Measurements from ENCODE around the gene NRG3. TPM values are rescaled to one million over a fixed set of nuclear protein-coding genes. Genes with fewer than 3 reads are reported as not detected.

NRG3 gene
- total RNA-seq, 1 experiment from 2014 or later, result not detected

DNA sequence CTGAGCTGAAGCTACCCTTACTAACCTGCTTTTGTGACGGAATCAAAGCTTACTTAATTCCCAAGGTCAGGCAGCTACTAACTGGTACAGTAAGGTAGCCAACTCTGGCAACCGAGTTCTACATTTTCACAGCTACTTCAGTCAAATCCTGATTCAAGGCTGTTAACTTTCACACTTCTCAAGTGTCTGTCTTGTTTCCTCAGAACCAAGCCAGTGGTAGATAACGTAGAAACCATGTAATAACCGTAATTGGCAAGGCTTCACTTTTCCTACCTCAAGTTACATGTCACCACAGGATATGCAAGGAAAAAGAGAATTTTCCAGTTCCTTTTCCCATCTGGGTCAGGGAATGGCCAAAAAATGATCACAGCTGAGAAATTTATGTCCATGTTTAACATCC is 746.7 kb downstream of the NRG3 start (continued):
- TF ChIP-seq POLR2A (IDR thresholded peaks at IDR 0.05; ENCODE audit: borderline replicate concordance, extremely low read depth, insufficient read depth, insufficient read length) (no peak), EZH2 (IDR thresholded peaks at IDR 0.05) (no peak)

- H4K20me1 ChIP-seq (ENCODE audit: insufficient read depth), result no peaks in the 10 kb centered on the region
- H3K9me3 ChIP-seq (ENCODE audit: control insufficient read depth in 1 of 2, insufficient read depth in 1 of 2, low read depth in 1 of 2, low read length in 2 of 2), result peaks cover 3 to 24% of the 10 kb centered on the region in 2 experiments; a peak in 2 of 4 replicates
- no peak overlapping the region for H2AFZ ChIP-seq (ENCODE audit: low read depth, low read length, poor library complexity, severe bottlenecking)
- CTCF ChIA-PET, result no interaction called here
- H3K27me3 ChIP-seq (ENCODE audit: insufficient read depth, low read length), result no peaks in the 10 kb centered on the region
- no peak for DNase-seq (ENCODE audit: low read depth, low spot score)
- H3K4me3 ChIP-seq (replicated peaks in 1 of 2; ENCODE audit: low read depth in 1 of 2, low read length in 2 of 2), result no peak overlapping the region
- H3K27ac ChIP-seq (ENCODE audit: low read depth, low read length), result no peak overlapping the region
- no peak for ATAC-seq
- no peak overlapping the region for H3K9ac ChIP-seq (ENCODE audit: low read length)
- POLR2A ChIA-PET, result no interaction called here
- no peaks in the 10 kb centered on the region for H3K36me3 ChIP-seq (ENCODE audit: control insufficient read depth in 1 of 2, insufficient read depth in 2 of 2, low read length in 2 of 2)
- no TSS peak for BruUV-seq (replicated peaks)
- H3K4me1 ChIP-seq (ENCODE audit: control insufficient read depth in 1 of 2, insufficient read depth in 2 of 2, low read length in 2 of 2), result no peaks in the 10 kb centered on the region
- intact Hi-C loops (cut with micrococcal nuclease), result no loop called here
- no peaks in the 10 kb centered on the region for H3K79me2 ChIP-seq (ENCODE audit: insufficient read depth, low read length)
- RAD21 ChIA-PET (ENCODE audit: low non-redundant PET in 1 of 2, low total read pairs in 2 of 2, uncharacterized antibody in 2 of 2, unreplicated experiment in 2 of 2), result no interaction called here
- H3K4me2 ChIP-seq (ENCODE audit: low read length), result no peak overlapping the region
- no peak for TF ChIP-seq POLR2A (IDR thresholded peaks at IDR 0.05; ENCODE audit: borderline replicate concordance, extremely low read depth, insufficient read depth, insufficient read length)
- TF ChIP-seq ZFX (IDR thresholded peaks at IDR 0.05), result no peak; the same call in 1 of the 2 replicates
- no peak for TF ChIP-seq JUND (IDR thresholded peaks at IDR 0.05)
- no peak for TF ChIP-seq RAD21 (IDR thresholded peaks at IDR 0.05; ENCODE audit: low read depth)
- TF ChIP-seq ZNF274 (IDR thresholded peaks at IDR 0.05; ENCODE audit: low read depth, low read length), result no peak
- no peak for TF ChIP-seq SRF (IDR thresholded peaks at IDR 0.05; ENCODE audit: low read depth)
- no peak for TF ChIP-seq SIN3A (IDR thresholded peaks at IDR 0.05; ENCODE audit: low read depth)
- TF ChIP-seq EGR1 (IDR thresholded peaks at IDR 0.05; ENCODE audit: low read depth), result no peak
- no peak for TF ChIP-seq CBX3 (IDR thresholded peaks at IDR 0.05; ENCODE audit: low read depth)
- no peak for TF ChIP-seq CEBPB (IDR thresholded peaks at IDR 0.05; ENCODE audit: low read depth)
- H3K9me2 ChIP-seq (ENCODE audit: insufficient read depth), result no peaks in the 10 kb centered on the region
These were observed 747.5 kb downstream of the NRG3 start for GRCh38 chr10:82622479-82622878.

DNA sequence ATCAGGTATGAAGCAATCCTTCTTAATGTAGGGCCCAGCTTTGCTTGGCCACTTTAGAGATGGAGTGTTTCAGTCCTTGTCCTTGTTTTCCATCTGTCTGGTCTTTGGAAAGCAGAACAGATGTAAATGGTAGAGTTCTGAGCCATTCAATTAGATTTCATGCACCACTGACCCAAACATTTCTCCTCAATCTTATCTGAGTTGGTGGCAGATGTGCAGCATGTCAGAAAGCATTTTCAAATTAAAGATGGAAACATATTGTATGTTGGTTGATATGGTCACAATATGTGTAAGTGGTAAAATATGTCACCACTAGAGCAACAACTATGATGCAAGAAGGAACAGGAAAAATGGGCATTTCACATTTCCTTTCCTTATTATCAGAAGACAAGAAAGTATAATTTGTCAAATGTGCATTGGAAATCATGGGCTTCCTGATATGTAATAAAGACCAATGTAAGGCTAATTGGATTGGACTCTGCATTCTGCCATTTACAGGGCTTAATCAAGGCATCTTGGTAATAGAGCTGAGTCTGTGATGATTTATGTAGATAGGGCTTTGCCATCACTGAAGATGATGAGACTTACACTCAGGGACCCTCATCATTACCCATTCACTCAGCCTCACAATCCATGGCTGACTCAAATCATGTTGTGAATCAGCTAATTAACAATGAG is 750.7 kb downstream of the NRG3 start:
- Histone ChIP-seq H4K20me1 (ENCODE audit: insufficient read depth) (no peaks in the 10 kb centered on the region), H3K4me2 (ENCODE audit: low read length) (no peak overlapping the region), H2AFZ (ENCODE audit: low read depth, low read length, poor library complexity, severe bottlenecking) (no peak overlapping the region), H3K36me3 (ENCODE audit: control insufficient read depth in 1 of 2, insufficient read depth in 2 of 2, low read length in 2 of 2) (no peaks in the 10 kb centered on the region), H3K79me2 (ENCODE audit: insufficient read depth, low read length) (no peaks in the 10 kb centered on the region), H3K4me3 (replicated peaks in 1 of 2; ENCODE audit: low read depth in 1 of 2, low read length in 2 of 2) (no peak overlapping the region), H3K27ac (ENCODE audit: low read depth, low read length) (no peak overlapping the region), H3K9me3 (ENCODE audit: control insufficient read depth in 1 of 2, insufficient read depth in 1 of 2, low read depth in 1 of 2, low read length in 2 of 2) (peaks cover 0 to 19% of the 10 kb centered on the region in 2 experiments; a peak in 2 of 4 replicates), H3K27me3 (ENCODE audit: insufficient read depth, low read length) (no peaks in the 10 kb centered on the region), H3K9ac (ENCODE audit: low read length) (no peak overlapping the region), H3K4me1 (ENCODE audit: control insufficient read depth in 1 of 2, insufficient read depth in 2 of 2, low read length in 2 of 2) (no peaks in the 10 kb centered on the region), H3K9me2 (ENCODE audit: insufficient read depth) (no peaks in the 10 kb centered on the region)
- DNase-seq (ENCODE audit: low read depth, low spot score) (no peak), ATAC-seq (no peak)
- BruUV-seq (replicated peaks), result no TSS peak
- CTCF ChIA-PET, result no interaction called here
- no peak for TF ChIP-seq POLR2AphosphoS5 (IDR thresholded peaks at IDR 0.05; ENCODE audit: low read depth, low read length)
- RAD21 ChIA-PET (ENCODE audit: low non-redundant PET in 1 of 2, low total read pairs in 2 of 2, uncharacterized antibody in 2 of 2, unreplicated experiment in 2 of 2), result no interaction called here
- POLR2A ChIA-PET, result no interaction called here
- intact Hi-C loops (cut with micrococcal nuclease), result no loop called here
